HL-60/S4 treated with phorbol 12-myristate 13-acetate at 8.2 ng/mL for 4 days and 3 days (cell line): ENCODE data around the gene PSMD13.
"Not testable (repeated sequence)": the region's sequence is repeated elsewhere in the genome, so short reads cannot be mapped to it uniquely, and the experiment has no call there.

Experiments used
- in situ Hi-C: fragments of 300-500 bp; cut with MboI; formaldehyde crosslinking; loops from 2 replicates; pipeline ENCODE4 v1.15.0; 2022; ENCODE audit warnings: low sequenced_read_pairs

The PSMD13 gene

GRCh38 chr11:241634-242033 lies 4.9 kb downstream of the PSMD13 start:
- in situ Hi-C loops: no loop called here

DNA sequence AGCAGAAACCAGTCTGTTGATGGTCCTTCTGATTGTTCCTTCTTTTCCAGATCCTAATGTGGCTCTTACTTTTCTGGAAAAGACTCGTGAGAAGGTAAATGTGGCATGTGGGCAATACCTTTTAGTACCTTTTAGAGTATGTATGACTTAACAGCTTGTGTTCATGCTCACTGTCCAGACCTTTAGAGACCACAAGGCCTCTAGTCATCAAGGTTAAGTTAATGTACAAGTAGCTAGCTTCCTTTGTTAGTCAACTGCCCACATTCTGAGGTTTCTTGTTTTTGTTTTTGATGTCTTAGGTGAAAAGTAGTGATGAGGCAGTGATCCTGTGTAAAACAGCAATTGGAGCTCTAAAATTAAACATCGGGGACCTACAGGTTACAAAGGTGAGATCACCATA lies 7.6 kb downstream of the PSMD13 start:
- in situ Hi-C loops: no loop called here

DNA sequence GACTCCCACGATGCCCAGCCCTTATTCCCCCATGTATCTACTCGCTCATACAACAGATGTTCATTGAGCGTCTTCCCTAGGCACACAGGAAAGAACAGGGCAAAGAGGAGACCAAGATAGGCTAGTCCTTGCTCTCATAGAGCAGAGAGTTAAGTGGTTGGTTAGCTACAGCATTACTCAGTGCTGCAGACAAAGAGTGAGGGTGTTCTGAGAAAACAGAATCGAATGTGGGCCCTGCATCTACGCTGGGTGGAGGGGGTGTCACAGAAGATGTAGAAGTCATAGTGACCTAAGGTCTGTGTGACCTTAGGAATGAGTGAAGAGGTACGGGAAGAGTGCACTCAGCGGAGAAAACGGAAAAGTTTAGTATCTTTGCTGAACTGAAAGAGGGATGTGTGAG lies 12.3 kb downstream of the PSMD13 start:
- in situ Hi-C loops: no loop called here

DNA sequence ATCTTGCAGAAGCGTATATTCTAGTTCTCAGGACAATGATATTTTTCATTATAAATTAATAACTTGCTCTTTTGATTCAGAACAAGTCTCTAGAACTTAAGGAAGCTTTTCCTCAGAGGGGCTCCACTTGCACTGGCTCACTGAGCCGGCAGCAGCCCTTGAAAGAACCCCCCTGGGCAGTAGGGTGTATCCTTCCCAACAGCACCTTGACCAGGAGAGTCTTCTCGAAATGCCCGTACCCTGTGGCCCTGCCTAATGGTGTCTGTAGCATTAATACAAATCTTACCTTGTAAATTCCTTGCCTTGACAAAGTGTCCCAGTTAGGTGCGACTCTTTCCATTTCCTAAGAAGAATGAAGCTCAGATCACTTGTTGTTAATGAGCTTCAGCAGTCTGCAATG lies 13.5 kb downstream of the PSMD13 start:
- in situ Hi-C loops: no loop called here

DNA sequence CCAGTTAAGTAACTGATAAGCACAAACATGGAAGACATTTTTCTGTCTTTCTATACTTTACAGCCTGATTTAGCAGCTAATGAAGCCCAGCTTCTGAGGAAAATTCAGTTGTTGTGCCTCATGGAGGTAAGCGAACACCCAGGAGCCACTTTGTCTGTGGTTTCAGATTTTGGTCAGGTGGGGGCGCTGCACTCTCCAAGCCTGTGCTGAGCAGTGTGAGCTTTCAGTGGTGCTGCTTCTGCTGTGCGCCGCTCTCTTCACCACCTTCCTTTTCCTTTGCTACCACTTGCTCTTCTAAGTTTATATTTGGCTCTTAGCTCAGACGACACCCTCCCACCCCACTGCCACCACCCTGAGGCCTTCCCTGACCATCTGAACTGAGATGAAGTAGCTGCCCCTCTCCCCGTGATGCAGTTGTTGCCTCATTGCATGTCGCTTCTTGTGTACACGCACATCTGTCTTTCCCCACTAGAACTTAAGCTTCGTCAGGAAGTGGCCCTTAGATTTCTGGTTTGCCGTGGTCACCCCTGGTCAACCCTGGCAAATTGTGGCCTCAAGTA lies 14.0 kb downstream of the PSMD13 start:
- in situ Hi-C loops: no loop called here

DNA sequence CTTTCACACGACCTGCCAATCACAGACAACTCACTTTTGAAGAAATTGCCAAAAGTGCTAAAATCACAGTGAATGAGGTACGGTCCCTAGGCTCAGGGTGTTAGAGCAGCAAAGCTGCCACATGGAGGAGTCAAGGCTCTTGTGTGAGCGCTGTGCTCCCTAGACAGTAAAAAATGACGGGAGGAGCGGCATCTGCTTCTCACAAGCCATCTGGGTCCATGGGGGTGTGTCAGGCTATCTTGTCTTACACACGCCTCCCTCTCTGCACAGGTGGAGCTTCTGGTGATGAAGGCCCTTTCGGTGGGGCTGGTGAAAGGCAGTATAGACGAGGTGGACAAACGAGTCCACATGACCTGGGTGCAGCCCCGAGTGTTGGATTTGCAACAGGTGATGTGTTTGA lies 14.8 kb downstream of the PSMD13 start:
- in situ Hi-C loops: no loop called here

GRCh38 chr11:252666-253065 lies 15.9 kb downstream of the PSMD13 start:
- in situ Hi-C loops: no loop called here

DNA sequence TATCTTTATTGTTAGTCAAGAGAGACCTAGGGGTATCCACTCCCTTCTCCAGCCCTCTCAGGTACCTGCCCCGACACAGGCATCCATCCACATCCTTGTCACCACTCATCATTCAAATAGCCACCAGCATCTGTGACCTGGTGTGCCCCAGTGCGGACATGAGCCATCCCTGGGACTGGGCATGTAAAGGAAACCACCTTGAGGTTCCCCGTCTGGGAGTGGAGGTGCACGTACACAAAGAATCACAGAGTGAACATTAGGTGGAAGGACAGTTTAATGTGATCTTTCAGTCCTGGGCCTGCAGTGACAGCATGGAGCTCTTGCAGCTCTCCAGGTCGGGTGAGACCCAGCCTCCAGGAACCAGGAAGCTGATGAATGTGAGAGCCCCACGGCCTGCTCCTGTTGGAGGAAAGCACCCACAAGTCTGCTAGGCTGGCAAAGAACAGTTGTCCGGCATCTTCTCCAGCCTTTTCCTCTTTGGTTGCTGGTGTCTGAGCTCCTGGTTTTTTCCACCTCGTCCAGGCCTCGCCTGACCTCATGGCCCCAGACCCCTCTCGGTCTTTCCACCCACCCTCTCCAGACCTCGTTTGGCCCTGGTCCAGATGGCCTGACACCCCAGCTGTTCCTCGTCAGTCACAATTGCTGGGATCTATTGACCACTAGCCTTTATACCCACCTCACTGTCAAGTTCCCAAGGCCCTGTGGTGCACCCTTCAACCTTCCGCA lies 16.5 kb downstream of the PSMD13 start:
- in situ Hi-C loops: no loop called here

GRCh38 chr11:253886-254270 lies 17.1 kb downstream of the PSMD13 start:
- in situ Hi-C loops: no loop called here

DNA sequence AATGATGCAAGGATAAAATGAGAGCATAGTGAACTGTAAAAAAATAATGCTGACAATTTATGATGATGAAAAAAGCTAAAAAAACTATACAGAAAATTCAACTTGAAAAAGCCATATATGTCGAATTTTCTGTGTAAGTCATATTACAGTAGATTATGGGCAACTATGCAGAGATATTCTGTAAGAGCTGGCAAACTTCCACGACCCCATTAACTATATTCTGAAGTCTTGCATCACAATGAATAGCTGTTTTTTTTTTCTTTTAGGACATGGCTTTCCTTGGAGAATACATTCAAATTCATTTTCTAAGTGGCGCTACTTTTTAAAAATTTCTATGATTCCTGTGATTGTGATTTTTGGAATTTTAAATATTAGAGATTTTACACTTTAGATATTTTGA lies 18.4 kb downstream of the PSMD13 start:
- in situ Hi-C loops: no loop called here

GRCh38 chr11:255816-256215 lies 19.0 kb downstream of the PSMD13 start:
- in situ Hi-C loops: no loop called here

GRCh38 chr11:256952-257737 lies 20.4 kb downstream of the PSMD13 start:
- in situ Hi-C loops: no loop called here

DNA sequence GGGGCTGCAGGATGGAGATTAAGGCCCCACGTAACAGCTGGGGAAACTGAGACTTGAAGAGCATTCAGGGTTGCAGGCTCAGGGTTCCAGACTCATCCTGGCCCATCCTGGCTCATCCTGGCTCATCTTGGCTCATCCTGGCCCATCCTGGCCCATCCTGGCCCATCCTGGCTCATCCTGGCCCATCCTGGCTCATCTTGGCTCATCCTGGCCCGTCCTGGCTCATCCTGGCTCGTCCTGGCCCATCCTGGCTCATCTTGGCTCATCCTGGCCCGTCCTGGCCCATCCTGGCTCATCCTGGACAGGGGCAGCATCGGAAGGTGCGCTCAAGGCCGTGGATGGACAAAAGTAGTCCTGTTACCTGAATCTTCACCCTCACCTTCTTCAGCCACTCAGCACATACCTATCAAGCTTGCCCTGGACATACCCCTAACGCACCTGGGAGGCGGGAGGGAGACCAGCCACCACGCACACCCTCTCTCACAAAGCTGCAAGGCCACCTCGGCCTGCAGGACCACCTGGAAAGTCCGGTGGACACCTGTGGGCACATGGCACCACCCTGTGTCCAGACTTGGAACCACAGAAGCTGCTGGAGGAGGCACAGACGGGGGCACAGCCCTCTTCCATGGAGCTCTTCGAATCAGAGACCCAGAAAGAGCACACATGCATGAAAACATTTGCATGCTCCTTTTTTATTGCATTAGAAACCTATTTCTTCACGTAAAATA lies 21.2 kb downstream of the PSMD13 start:
- in situ Hi-C loops: no loop called here

DNA sequence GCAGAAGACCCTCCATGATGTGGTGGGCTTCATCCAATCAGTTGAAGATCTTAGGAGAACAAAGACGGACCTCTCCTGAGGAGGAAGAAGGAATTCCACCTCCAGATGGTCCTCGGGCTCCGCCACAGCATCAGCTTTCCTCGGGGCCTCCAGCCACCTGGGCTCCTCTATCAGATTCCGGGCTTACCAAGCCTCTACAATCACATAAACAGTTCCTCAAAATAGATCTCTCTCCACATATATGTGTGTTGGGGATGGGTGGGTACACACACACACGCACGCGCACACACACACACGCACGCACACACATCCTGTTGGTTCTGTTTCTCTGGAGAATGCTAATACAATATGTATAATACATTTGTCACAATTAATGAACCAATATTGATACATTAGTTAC lies 22.6 kb downstream of the PSMD13 start:
- in situ Hi-C loops: no loop called here

GRCh38 chr11:261624-262023 lies 24.8 kb downstream of the PSMD13 start:
- in situ Hi-C loops: no loop called here

- in situ Hi-C loops: no loop called here
Measured at GRCh38 chr11:266676-267439, 30.1 kb downstream of the PSMD13 start.

GRCh38 chr11:267491-267994 lies 30.8 kb downstream of the PSMD13 start:
- in situ Hi-C loops: no loop called here

GRCh38 chr11:268716-269145 lies 32.0 kb downstream of the PSMD13 start:
- in situ Hi-C loops: not testable (repeated sequence)

DNA sequence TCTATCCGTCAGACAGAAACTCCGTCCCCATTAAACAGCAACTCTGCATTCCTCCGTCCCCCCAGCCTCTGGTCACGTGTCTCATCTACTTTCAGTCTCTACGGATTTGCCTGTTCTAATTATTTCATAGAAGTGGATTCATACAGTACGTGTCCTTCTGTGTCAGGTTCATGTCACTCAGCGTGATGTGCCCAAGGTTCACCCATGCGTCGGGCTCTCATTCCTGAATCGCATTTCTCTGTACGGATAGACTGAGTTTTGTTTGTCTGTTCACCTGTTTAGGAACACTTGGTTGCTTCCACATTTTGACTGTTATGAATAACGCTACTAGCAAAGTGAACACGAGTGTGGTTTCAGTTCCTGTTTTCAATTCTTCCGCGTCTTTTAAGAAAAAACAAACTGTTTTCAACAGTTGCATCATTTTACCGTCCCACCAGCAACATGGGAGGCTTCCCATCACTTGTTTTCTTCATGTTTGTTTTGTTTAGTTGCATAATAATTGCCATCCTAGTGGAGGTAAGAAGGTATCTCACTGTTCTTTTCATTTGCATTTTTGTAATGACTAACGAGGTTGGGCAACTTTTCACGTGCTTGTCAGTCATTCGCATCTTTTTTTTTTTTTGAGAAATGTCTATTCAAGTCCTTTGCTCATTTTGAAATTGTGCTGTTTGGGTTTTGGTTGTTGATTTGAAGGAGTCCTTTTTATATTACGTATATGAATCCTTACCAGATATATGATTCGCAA lies 32.5 kb downstream of the PSMD13 start:
- in situ Hi-C loops: no loop called here
